ENCODE data around the gene MTERF4.
"Not testable (repeated sequence)": the region's sequence is repeated elsewhere in the genome, so short reads cannot be mapped to it uniquely, and the experiment has no call there.

The MTERF4 gene

DNA sequence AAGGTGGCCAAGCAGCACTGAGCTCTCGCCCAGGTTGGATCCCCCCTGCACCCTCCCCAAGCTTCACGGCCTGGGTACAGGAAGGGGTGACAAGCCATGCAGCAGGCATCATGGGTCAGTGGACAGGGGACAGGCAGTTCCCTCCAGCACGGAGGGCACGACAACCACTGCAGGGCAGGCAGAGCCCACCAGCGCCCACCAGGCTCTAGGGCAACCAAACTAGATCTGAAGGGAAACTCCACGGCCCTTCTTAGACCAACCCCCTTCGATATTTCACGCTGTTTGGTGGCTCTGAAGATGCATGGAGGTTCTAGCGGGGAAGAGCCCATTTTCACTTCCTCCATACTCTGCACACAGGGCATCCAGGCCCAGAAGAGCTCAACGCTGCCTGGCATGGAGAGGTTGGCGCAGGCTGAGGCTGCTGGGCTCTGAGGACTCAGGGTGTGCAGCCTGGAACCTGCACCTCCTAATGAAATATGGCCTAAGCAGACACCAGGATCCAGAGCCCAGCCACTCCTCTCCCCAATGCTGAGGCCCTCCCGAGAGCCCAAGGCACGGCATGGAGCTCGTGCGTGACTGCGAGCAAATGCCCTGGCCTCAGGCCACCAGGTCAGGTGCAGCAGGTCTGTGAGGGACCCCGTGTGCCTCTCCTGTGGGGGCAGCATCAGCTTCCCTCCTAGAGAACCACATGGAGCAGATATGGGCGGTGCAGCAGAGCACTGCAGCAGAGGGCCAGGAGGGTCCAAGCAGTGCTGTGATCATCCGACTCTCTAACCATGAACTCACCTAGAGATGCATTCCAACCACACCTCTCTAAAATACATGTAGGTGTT is 8.7 kb upstream of the MTERF4 start:
- DNase-seq = no peak

GRCh38 chr2:241110089-241110606 is 8.1 kb upstream of the MTERF4 start:
- DNase-seq = no peak

DNA sequence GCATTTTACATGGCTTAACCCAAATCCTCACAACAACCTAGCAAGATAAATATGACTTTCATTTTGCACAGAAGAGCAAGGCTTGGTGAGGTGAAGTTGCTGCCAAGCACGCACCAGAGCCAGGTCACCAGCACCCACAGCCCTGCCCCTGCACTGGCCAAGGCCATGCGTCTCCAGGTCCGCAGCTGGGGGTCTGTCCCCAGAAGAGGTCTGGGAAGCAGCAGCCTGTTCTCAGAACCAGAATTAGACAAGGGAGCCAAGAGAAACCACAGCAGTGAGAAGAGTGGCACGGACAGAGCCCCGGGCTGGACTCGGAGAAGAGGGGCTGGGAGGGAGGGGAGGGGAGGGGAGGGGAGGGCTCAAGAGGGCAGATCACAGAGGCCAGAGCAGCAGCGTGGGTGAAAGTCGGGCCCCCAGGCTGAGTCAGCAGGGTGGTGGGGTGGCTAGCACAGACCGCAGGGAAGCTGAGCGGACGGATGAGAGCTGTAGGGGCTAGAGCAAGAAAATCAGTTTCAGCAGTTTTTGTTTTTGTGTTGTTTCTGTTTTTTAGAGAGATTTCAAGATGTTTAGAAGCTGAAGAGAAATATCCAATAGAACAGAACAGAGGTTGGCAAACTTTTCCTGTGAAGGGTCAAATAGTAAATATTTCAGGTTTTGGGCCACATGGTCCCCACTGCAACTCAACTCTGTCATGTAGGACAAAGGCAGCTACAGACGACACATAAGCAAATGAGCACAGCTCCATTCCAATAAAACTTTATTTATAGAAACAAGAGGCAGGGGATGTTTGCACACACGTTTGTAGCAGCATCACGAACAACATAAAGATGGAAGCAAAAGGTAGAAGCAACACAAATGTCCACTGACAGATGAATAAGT is 7.4 kb upstream of the MTERF4 start:
- DNase-seq = no peak

DNA sequence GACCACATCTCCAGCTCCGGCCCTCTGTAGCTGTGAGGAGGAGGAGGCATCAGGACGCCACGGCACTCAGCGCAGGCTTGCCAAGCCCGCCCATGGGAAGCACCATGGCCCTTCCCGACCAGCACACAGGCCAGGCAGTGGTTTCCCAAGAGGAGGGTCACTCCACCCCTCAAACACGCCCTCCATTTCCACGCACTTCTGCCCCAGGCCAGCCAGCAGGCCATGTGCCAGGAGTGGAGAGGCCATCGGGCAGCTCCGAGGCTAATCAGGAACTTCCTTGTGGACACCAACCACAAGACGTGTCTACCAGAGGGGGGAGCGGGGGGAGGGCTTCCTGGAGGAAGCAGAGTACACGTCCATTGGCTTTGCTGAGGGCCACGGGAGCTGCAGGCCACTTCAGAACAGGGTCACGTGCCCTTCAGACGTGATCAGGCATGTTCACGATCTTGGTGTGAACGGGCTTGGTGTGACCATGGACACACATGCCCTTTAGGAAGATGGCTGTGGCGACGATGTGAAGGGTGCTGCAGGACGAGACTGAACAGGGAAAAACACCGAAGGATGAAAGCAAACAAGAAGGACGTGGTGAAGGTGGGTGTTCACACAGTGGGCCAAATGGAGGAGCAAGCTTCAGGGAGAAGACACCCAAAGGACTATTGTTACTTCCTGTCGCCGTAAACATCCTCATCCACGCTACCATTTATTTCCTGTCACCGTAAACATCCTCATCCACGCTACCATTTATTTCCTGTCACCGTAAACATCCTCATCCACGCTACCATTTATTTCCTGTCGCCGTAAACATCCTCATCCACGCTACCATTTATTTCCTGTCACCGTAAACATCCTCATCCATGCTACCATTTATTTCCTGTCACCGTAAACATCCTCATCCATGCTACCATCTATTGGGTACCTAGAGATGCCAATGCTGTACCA is 6.5 kb upstream of the MTERF4 start:
- no peak for DNase-seq

DNA sequence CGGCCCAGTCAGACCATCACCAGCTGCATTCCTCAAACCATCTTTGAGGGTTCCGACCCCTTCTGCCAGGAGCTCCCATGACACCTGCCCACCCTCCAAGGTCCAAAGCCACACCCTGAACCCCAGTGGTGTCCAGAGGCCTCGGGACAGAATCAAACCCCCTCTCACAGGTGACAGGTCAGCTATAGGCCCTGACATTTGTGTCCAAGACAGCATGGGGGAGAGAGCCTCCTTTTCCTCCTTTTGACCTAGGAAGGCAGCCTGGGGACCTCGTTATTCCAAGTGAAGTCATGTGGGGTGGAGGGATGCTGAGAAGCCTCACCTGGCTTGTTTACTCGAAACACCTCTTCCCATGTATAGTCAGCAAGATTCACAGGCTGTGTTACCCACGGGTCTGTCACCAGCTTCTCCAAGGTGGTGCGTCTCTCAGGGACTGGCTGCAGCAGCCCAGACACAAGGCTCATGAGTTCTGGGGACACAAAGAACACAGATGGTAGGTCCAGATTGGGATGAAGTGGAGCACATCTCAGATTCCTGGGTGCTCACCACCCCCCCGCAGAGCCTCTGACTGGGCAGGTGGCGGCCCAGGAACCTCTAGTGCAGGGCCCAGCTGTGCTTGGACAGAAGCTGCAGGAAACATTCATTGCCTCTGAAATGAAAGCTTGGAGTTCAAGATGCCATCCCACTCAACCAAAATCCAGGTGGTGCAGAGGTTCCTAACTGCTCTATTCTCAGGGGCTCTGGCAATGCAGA is 5.1 kb upstream of the MTERF4 start:
- no peak for DNase-seq

DNA sequence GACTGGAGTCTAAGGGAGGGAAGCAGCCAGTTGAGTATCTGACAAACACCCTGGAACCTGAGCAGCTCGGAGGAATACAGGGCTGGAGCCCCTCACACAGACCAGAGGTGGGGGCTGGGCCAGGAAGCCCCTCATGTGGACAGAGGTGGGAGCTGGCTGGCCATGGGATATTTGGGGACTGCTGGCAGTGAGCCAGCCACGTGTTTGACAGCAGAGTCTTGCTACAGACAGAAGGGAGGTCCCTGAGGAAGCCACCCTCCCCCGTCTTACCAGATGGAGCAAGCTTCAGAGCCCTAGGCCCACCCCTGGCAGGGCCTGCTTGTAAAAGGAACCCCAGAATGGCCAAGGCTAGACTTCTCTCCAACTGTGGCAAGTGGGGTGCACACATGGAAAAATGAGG is 3.6 kb upstream of the MTERF4 start:
- no peak for DNase-seq

GRCh38 chr2:241104611-241105010 is 2.5 kb upstream of the MTERF4 start:
- DNase-seq = not testable (repeated sequence)

DNA sequence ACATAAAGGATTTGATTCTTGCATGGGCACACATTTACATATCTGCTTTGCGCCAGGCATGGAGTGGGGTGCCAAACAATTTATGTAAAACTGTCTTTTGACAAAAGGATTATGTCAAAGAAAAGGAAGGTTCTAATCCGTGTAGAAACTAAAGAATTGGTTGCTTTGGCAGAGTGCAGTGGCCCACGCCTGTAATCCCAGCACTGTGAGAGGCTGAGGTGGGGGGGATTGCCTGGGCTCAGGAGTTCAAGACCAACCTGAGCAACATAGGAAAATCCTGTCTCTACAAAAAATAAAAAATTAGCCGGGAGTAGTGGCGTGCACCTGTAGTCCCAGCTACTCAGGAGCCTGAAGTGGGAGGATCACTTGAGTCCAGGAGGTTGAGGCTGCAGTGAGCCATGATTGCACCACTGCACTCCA is 1.1 kb upstream of the MTERF4 start:
- DNase-seq = no peak

DNA sequence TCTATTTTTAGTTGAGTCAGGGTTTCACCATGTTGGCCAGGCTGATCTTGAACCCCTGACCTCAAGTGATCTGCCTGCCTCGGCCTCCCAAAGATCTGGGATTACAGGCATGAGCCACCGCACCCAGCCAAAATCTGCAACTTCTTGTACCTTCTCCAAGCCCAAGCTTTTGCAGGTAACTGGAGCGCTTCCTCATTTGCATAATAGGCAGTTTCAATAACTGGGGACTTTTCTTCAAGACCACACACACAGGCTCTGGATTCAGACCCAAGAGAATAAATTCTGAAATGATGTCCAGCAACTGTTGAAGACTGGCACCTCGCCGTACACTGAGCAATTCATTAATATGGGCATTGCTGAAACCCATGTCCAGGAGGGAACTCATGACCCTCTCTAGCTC is 2.8 kb downstream of the MTERF4 start:
- no peak for DNase-seq

DNA sequence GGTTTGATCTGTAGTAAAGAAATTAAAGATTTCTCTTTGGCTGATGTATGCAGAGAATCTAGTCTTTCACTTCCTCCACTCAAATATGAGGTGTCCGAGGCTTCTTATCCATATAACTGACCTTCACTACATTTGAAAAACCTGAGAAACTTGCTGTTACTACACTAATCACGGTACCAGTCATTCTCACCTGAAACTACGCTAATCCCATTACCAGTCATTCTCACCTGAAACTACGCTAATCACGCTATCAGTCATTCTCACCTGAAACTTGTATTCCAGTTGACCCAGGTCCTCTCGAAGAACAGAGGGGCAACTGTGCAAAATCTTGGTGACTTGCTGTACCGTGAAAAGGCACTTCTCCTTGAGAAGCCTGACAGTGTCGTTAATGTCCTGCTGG is 5.1 kb downstream of the MTERF4 start:
- no peak for DNase-seq

GRCh38 chr2:241095594-241096290 is 6.3 kb downstream of the MTERF4 start:
- DNase-seq = no peak

GRCh38 chr2:241094924-241095420 is 7.1 kb downstream of the MTERF4 start:
- no peak for DNase-seq

DNA sequence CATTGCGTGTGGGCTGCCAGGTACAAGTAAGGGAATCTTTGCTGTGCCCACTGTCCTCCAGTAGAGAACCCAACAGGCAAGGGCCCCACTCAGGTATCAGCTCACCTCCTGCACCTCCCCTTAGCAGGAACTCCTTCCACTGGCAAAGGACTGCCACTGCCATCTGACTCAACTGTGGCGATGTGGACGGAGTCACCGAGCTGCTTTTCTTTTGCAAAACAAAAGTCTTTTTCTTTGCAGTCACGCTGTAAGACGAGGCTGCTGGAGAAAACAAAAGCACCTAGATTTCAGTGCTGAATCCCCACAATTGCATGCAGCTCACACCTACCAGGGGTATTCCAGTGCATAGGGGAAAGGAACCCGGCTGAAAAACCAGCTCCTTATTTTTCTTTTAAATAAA is 7.9 kb downstream of the MTERF4 start:
- no peak for DNase-seq

DNA sequence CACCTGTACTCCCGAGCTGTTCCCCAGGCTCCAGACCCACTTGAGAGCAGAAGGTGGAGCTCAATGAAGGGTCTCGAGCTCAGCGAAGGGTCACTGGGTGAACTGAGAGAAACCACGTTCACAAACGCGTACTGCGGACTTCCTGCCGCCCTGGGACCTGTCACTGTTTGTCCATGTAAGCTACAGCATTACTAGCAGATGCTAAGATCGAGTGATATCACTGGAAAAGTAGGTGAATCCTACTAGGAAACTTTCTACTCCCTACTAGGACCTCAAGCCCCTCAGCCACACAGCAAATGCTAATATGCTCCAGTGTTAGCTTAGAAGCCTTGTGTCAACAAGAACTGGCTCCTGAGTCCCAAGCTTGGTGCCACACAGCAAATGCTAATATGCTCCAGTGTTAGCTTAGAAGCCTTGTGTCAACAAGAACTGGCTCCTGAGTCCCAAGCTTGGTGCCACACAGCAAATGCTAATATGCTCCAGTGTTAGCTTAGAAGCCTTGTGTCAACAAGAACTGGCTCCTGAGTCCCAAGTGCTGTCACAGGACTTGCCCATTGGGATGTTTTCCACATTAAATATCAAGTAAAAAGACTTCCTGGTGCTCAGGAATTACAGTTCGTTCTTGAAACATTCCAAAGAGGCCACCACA is 8.8 kb downstream of the MTERF4 start:
- DNase-seq = not testable (repeated sequence)

GRCh38 chr2:241092677-241093076 is 9.4 kb downstream of the MTERF4 start:
- DNase-seq = no peak

- DNase-seq = no peak
Measured at GRCh38 chr2:241091734-241092445, 10.2 kb downstream of the MTERF4 start.

DNA sequence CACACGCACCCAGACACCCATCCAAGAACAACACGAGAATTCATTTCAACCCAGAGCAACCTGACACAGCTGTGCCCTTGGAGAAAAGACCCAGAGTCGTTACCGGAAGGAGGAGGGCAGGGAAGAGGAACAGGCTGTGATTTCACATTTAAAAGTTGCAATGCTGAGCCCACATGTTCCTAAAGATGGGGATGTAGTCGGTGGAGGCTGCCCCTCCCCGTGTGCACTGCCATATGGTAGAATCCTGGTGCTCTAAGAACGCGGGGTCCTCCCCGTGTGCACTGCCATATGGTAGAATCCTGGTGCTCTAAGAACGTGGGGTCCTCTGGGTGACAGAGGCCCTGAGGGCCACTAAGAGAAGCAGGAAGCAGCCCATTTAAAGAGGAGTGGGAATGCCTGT is 10.9 kb downstream of the MTERF4 start:
- no peak for DNase-seq

DNA sequence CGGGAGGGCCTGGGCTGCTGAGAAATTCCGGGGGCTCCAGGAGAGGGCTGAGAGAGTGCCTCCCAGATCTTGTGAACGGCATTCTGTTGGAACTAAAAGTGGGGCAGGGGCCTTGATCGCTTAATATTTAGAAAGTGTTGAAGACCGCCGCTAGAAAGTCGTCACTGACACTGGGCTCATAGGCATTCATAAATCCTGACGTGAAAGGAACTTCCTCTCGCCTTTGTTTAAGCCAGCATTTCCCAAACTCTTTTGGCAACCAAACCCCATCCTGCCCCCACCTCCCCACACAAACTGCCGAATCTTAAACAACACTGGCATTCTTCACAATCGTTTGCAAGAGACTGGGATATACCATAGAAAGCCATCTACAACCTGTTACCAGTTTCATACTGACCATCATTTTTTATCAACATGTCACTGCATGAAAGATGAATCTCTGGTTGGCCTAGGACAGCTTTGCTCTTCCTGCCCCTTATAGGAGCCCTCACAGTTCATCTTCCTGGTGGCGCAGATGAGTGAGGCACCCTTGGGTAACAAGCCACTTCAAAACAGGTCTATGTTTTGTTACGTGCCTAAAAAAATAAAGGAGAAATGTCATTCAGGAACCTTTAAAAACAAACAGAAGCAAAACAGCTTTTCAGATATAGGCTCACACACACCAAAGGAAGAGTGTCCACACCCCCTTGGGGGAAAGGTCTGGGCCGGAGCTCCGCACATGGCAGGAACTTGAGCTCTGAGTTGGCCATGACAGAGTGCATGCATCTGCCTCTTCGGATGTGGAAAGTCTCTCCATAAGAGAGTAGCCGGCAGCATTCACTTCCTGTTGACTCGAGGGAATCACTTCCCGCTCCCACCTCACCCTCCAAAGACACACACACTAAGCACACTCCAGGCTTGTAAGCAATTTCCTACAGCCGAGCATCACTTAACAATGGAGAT is 13.0 kb downstream of the MTERF4 start:
- no peak for DNase-seq

DNA sequence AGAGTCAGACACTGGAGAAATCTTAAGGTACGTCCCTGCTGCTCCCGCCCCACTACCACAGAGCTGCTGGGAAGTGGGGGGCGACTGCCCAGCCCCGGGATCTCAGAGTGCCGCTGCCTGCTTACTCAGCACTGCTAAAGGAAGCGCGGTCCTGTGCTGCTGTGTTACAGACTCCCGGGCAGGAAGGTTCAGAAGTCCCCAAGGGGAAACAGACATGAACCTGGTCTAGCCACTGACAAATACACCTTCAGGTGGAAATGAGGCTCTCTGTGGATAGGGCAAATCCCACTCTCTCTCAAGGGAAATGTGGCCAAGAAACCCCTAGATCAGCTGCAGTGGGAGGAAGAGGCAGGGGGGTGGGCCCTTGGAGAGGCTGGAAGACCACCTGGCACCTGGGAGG is 13.7 kb downstream of the MTERF4 start:
- DNase-seq = no peak
